Thyroid gland (tissue), 4 donors: ENCODE measurements around the gene HDC. TPM values are rescaled to one million over a fixed set of nuclear protein-coding genes. Genes with fewer than 3 reads are reported as not detected.

Experiments
- DNase-seq, 2 donors: peaks; one replicate each; pipeline ENCODE4 v3.0.0-alpha.2; 2019
- H3K27ac ChIP-seq, 3 donors: fragments of 200-600 bp; sonication (generic); 1 replicate in 2 of 3; 2 replicates in 1 of 3; pipeline ENCODE4 v1.5.1; 2016 to 2019; ENCODE audit warnings: mild to moderate bottlenecking in 1 of 3, moderate library complexity in 1 of 3
- H3K27me3 ChIP-seq: fragments of 200-600 bp; sonication (generic); one replicate; pipeline ENCODE4 v1.5.1; 2019
- H3K36me3 ChIP-seq, 2 donors: fragments of 200-600 bp; sonication (generic); one replicate each; pipeline ENCODE4 v1.5.1; 2016 to 2019
- H3K4me1 ChIP-seq, 2 donors: fragments of 200-600 bp; sonication (generic); one replicate each; pipeline ENCODE4 v1.5.1; 2017 to 2019
- H3K4me3 ChIP-seq, 3 donors: fragments of 200-600 bp; sonication (generic); replicated peaks in 1 of 3; 1 replicate in 2 of 3; 2 replicates in 1 of 3; pipeline ENCODE4 v1.5.1; 2016; ENCODE audit warnings: mild to moderate bottlenecking in 1 of 3
- H3K9me3 ChIP-seq: fragments of 200-600 bp; sonication (generic); one replicate; pipeline ENCODE4 v1.5.1; 2017
- CTCF ChIP-seq, 6 experiments: fragments of 200-600 bp in 3 of 6; fragments of 450-650 bp in 3 of 6; sonication (generic) in 3 of 6; IDR thresholded peaks; one replicate each; pipeline ENCODE4 v1.5.1; 2016 to 2019; ENCODE audit warnings: antibody characterized with exemption in 6 of 6, mild to moderate bottlenecking in 2 of 6, inconsistent platforms in 1 of 6, moderate library complexity in 1 of 6
- POLR2A ChIP-seq, 2 donors: fragments of 450-650 bp; IDR thresholded peaks; one replicate each; pipeline ENCODE4 v1.6.1; 2017; ENCODE audit warnings: antibody characterized with exemption in 2 of 2, mild to moderate bottlenecking in 2 of 2, moderate library complexity in 1 of 2
- WGBS, 2 donors: methylation state at CpG; one replicate each; pipeline ENCODE4 v1.1.5; 2017; 5-methylcytosine and 5-hydroxymethylcytosine counted together
- intact Hi-C: fragments of 100-400 bp; cut with DNase I; formaldehyde crosslinking; loops from one replicate; pipeline ENCODE4 v1.15.1; 2023
- total RNA-seq, 4 donors: library from RNA; depleted of rRNA; stranded (reverse); fragments of >200 nt; gene quantifications; one replicate each; pipeline ENCODE4 v1.2.3, GENCODE V29; 2016

HDC gene
- total RNA-seq, 4 donors from 2014 or later, result 0.45 TPM; not detected in 3

- DNase-seq, result no peak
Measured at GRCh38 chr15:50257332-50257731, 8.2 kb downstream of the HDC start.

GRCh38 chr15:50256188-50257041 is 9.1 kb downstream of the HDC start:
- DNase-seq, result no peak

More at GRCh38 chr15:50257332-50257731, 8.2 kb downstream of the HDC start:
- Histone ChIP-seq H3K27ac (no peak overlapping the region), H3K4me1 (no peaks in the 10 kb centered on the region), H3K27me3 (no peaks in the 10 kb centered on the region), H3K36me3 (no peaks in the 10 kb centered on the region), H3K9me3 (no peaks in the 10 kb centered on the region), H3K4me3 (no peak overlapping the region)
- no peak for TF ChIP-seq CTCF (IDR thresholded peaks at IDR 0.05)
- TF ChIP-seq POLR2A (IDR thresholded peaks at IDR 0.05), result no peak
- 87 to 88% methylated on average over 8 of the region's 8 CpGs for WGBS, 2 donors
- intact Hi-C loops, result no loop called here

DNA sequence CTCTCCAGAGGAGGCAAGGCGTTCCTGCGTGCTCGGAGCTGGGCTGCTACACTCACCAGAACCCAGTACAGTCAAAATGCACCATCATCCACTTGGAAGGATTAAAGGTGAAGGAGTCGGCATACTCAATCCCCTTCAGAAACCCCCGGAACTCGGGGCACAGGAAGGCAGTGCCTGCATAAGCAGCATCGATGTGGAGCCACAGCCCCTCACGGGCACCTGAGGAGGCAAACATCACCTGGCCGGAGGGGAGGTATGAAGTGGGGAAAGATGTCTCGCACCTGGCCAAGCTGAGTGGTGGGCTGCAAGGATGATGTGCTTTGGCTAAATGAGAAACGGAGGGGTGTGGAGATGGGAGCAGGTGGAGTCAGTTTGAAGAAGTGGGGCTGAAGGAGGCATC is 13.0 kb downstream of the HDC start:
- WGBS, 2 donors, result 91 to 95% methylated on average over 8 to 11 of the region's 11 CpGs
- TF ChIP-seq CTCF (IDR thresholded peaks at IDR 0.05) (no peak), POLR2A (IDR thresholded peaks at IDR 0.05) (no peak)
- Histone ChIP-seq H3K4me3 (no peak overlapping the region), H3K27ac (no peak overlapping the region), H3K27me3 (no peaks in the 10 kb centered on the region), H3K4me1 (peaks cover 0 to 4% of the 10 kb centered on the region in 2 donors), H3K36me3 (no peaks in the 10 kb centered on the region), H3K9me3 (no peaks in the 10 kb centered on the region)
- intact Hi-C loops, result no loop called here
- DNase-seq, result no peak

More at GRCh38 chr15:50256188-50257041, 9.1 kb downstream of the HDC start:
- Histone ChIP-seq H3K4me1 (no peaks in the 10 kb centered on the region), H3K4me3 (no peak overlapping the region), H3K27me3 (no peaks in the 10 kb centered on the region), H3K36me3 (no peaks in the 10 kb centered on the region), H3K27ac (no peak overlapping the region), H3K9me3 (no peaks in the 10 kb centered on the region)
- intact Hi-C loops, result no loop called here
- no peak for TF ChIP-seq CTCF (IDR thresholded peaks at IDR 0.05)
- TF ChIP-seq POLR2A (IDR thresholded peaks at IDR 0.05), result no peak
- 73 to 80% methylated on average over 5 of the region's 5 CpGs for WGBS, 2 donors

DNA sequence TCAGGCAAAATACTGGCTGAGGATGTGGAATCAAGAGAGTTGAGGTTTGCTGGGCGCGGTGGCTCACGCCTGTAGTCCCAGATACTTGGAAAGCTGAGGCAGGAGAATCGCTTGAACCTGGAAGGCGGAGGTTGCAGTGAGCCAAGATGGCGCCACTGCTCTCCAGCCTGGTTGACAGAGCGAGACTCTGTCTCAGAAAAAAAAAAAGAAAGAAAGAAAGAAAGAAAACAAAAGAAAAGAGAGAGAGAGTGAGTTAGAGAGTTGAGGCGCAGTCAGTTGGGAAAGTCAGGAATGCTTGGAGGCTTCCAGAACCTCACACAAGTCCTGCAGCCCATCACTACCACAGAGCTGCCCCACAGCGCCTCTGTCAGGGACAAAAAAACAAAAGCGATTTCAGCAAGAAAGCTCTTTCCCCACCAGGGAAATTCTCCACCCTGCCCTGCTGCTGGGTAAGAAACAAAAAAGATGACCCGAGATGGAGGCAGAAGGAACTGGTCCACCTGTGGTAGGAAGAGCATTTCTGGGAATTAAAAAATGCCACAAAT is 13.8 kb downstream of the HDC start:
- intact Hi-C loops, result no loop called here
- DNase-seq, result no peak
- Histone ChIP-seq H3K9me3 (no peaks in the 10 kb centered on the region), H3K27me3 (no peaks in the 10 kb centered on the region), H3K36me3 (no peaks in the 10 kb centered on the region), H3K4me3 (no peak overlapping the region), H3K27ac (no peak overlapping the region), H3K4me1 (peaks cover 0 to 4% of the 10 kb centered on the region in 2 donors)
- WGBS, 2 donors, result 94 to 95% methylated on average over 11 of the region's 11 CpGs
- no peak for TF ChIP-seq CTCF (IDR thresholded peaks at IDR 0.05)
- TF ChIP-seq POLR2A (IDR thresholded peaks at IDR 0.05), result no peak

DNA sequence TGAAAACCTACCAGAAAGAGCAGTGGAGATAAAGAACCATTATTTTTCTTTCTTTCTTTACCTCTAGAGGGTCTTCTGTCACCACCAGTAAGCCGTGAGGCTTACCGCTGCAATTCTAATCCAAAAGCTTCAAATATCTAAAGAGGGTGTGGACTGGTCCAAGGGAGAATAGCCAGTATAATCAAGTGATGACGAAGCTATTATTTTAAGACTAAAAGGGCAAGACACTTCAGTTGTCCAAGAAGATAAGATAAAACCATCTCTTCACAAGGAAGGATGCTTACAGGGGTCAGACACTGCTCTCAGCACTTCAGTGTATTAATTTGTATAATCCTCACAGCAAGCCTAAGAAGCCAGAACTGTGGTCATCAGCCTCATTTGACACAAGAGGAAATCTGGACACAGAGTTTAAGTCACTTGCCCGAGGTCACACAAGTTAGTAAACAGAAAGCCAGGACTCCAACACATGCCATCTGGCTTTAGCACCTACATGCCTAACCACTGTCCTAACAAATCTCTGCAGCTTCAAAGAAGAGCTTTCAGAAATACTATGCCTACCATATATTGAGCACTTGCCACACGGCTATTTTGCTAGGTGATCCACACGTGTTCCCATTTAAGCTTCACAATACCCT is 14.6 kb downstream of the HDC start:
- WGBS, 2 donors, result 79 to 83% methylated on average over 6 of the region's 6 CpGs

More for the DNA sequence above, 14.6 kb downstream of the HDC start:
- H3K27ac ChIP-seq, result no peak overlapping the region
- intact Hi-C loops, result no loop called here
- H3K9me3 ChIP-seq, result no peaks in the 10 kb centered on the region
- no peak overlapping the region for H3K4me3 ChIP-seq
- DNase-seq, result no peak
- no peak for TF ChIP-seq CTCF (IDR thresholded peaks at IDR 0.05)
- no peak for TF ChIP-seq POLR2A (IDR thresholded peaks at IDR 0.05)
- H3K27me3 ChIP-seq, result no peaks in the 10 kb centered on the region
- H3K4me1 ChIP-seq, result peaks cover 0 to 4% of the 10 kb centered on the region in 2 donors
- H3K36me3 ChIP-seq, result no peaks in the 10 kb centered on the region
